ENCODE data around the gene PAM. TPM values are rescaled to one million over a fixed set of nuclear protein-coding genes. Genes with fewer than 3 reads are reported as not detected.

PAM gene
- total and polyA plus RNA-seq, 4 donors = 8.2 to 27.5 (median 13.7) TPM

DNA sequence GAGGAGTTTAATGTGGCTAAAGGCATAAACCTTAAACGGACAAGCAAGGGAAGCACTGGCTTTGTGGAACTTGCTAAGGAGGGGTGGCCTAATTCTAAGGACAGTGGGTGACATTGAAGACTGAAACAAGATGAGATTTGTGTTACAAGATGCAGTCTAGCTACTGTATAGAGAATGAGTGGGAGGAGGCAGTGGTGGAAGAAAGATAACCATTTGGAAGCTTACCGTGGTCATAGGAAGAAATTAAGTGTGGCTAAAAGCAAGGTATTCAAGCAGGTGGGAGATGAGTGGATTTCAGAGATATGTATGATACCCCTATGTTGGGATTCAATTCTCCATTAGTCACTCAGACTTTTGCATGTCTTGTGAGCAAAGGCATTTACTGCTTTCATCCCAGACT lies 4.6 kb downstream of the PAM start:
- DNase-seq (ENCODE audit: low spot score) = no peak
- TF ChIP-seq FOXA1 (IDR thresholded peaks at IDR 0.05) (no peak), GABPA (IDR thresholded peaks at IDR 0.05 in 1 of 2, conservative IDR thresholded peaks at IDR 0.05 in 1 of 2) (no peak), RAD21 (IDR thresholded peaks at IDR 0.05) (no peak), SP1 (IDR thresholded peaks at IDR 0.05) (no peak), JUND (IDR thresholded peaks at IDR 0.05) (no peak), TAF1 (conservative IDR thresholded peaks at IDR 0.05) (no peak), FOXA2 (IDR thresholded peaks at IDR 0.05) (no peak), NR2F2 (IDR thresholded peaks at IDR 0.05) (no peak), EGR1 (IDR thresholded peaks at IDR 0.05; ENCODE audit: low read depth in 2 of 2) (no peak), HNF4G (IDR thresholded peaks at IDR 0.05) (no peak), RXRA (IDR thresholded peaks at IDR 0.05) (no peak)
- TF ChIP-seq, protein P1, sequence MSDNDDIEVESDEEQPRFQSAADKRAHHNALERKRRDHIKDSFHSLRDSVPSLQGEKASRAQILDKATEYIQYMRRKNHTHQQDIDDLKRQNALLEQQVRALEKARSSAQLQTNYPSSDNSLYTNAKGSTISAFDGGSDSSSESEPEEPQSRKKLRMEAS (IDR thresholded peaks at IDR 0.05) = no peak
- TF ChIP-seq, protein P2, sequence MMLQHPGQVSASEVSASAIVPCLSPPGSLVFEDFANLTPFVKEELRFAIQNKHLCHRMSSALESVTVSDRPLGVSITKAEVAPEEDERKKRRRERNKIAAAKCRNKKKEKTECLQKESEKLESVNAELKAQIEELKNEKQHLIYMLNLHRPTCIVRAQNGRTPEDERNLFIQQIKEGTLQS (IDR thresholded peaks at IDR 0.05) = no peak
- Histone ChIP-seq H3K4me3 (ENCODE audit: low read depth in 1 of 3, low read length in 3 of 3) (no peak overlapping the region), H3K36me3 (ENCODE audit: control insufficient read depth in 4 of 4, insufficient read depth in 3 of 4, low read depth in 1 of 4, low read length in 3 of 4) (no peaks in the 10 kb centered on the region), H3K9me3 (ENCODE audit: control insufficient read depth in 4 of 4, low read length in 3 of 4) (no peaks in the 10 kb centered on the region), H3K27me3 (ENCODE audit: control insufficient read depth in 4 of 4, insufficient read depth in 4 of 4, low read length in 3 of 4) (peaks cover 0 to 3% (median 0%) of the 10 kb centered on the region in 4 donors), H3K4me1 (ENCODE audit: control insufficient read depth in 4 of 4, insufficient read depth in 4 of 4, low read length in 3 of 4) (peaks cover 0 to 11% (median 6%) of the 10 kb centered on the region in 4 donors), H3K9ac (ENCODE audit: low read depth in 1 of 2, low read length in 2 of 2) (no peak overlapping the region), H3K27ac (ENCODE audit: low read depth in 1 of 2, low read length in 2 of 2) (no peak overlapping the region)
- 91% methylated on average over 2 of the region's 2 CpGs for WGBS

DNA sequence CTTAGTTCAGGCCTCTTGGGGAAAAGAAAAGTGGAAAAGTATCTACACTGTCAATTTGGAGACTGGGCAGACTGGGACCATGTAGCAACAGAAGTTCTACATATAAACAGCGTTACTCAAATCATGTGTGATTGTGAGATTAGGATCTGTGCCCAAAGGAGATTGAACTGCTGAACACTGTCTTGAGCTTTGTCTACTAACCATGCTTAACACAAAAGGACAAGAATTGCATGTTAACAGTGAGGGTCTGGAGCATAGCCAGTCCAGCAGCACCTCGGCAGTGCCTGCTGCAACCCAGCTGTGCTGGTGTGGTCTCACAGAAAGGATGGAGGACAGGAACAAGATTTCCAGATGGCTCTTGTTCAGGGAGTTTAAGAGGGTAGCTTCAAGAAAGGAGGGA lies 5.7 kb downstream of the PAM start:
- no peak for DNase-seq (ENCODE audit: low spot score)
- H3K4me3 ChIP-seq (ENCODE audit: low read depth in 1 of 3, low read length in 3 of 3) = no peak overlapping the region
- H3K4me1 ChIP-seq (ENCODE audit: control insufficient read depth in 4 of 4, insufficient read depth in 4 of 4, low read length in 3 of 4) = peaks cover 0 to 5% (median 2%) of the 10 kb centered on the region in 4 donors
- TF ChIP-seq, protein P3, sequence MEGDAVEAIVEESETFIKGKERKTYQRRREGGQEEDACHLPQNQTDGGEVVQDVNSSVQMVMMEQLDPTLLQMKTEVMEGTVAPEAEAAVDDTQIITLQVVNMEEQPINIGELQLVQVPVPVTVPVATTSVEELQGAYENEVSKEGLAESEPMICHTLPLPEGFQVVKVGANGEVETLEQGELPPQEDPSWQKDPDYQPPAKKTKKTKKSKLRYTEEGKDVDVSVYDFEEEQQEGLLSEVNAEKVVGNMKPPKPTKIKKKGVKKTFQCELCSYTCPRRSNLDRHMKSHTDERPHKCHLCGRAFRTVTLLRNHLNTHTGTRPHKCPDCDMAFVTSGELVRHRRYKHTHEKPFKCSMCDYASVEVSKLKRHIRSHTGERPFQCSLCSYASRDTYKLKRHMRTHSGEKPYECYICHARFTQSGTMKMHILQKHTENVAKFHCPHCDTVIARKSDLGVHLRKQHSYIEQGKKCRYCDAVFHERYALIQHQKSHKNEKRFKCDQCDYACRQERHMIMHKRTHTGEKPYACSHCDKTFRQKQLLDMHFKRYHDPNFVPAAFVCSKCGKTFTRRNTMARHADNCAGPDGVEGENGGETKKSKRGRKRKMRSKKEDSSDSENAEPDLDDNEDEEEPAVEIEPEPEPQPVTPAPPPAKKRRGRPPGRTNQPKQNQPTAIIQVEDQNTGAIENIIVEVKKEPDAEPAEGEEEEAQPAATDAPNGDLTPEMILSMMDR (IDR thresholded peaks at IDR 0.05; ENCODE audit: low read depth, low read length, missing input control) = no peak
- TF ChIP-seq RXRA (IDR thresholded peaks at IDR 0.05) = no peak
- H3K27me3 ChIP-seq (ENCODE audit: control insufficient read depth in 4 of 4, insufficient read depth in 4 of 4, low read length in 3 of 4) = peaks cover 0 to 7% (median 0%) of the 10 kb centered on the region in 4 donors
- H3K9me3 ChIP-seq (ENCODE audit: control insufficient read depth in 4 of 4, low read length in 3 of 4) = no peaks in the 10 kb centered on the region
- no peaks in the 10 kb centered on the region for H3K36me3 ChIP-seq (ENCODE audit: control insufficient read depth in 4 of 4, insufficient read depth in 3 of 4, low read depth in 1 of 4, low read length in 3 of 4)
- 68% methylated on average over 2 of the region's 2 CpGs for WGBS
- H3K9ac ChIP-seq (ENCODE audit: low read depth in 1 of 2, low read length in 2 of 2) = no peak overlapping the region
- no peak overlapping the region for H3K27ac ChIP-seq (ENCODE audit: low read depth in 1 of 2, low read length in 2 of 2)

DNA sequence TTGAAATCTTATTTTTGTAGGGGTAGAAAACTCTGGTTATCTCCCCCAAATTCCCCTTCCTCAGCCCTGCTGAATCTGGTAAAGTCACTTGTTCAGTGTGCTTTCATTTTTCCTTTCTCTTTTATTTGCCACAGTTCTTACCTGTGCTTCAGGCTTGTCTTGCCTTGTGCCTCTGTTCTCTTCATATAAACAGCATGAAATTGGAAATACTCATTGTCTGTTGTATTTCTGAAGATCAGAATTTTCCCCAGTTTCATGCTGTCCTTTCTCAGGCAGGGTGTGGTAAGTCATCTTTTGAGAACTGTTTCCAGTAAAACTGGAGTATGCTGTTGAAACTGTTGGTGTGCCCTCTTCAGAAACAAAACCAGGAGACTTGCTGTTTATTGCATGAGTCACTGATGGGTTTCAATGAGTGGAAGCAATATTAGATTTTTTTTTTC lies 7.0 kb downstream of the PAM start:
- no peak for DNase-seq (ENCODE audit: low spot score)
- no peak overlapping the region for H3K9ac ChIP-seq (ENCODE audit: low read depth in 1 of 2, low read length in 2 of 2)

More for the DNA sequence above, 7.0 kb downstream of the PAM start:
- Histone ChIP-seq H3K4me1 (ENCODE audit: control insufficient read depth in 4 of 4, insufficient read depth in 4 of 4, low read length in 3 of 4) (peaks cover 0 to 2% (median 0%) of the 10 kb centered on the region in 4 donors), H3K27me3 (ENCODE audit: control insufficient read depth in 4 of 4, insufficient read depth in 4 of 4, low read length in 3 of 4) (peaks cover 0 to 11% (median 0%) of the 10 kb centered on the region in 4 donors), H3K36me3 (ENCODE audit: control insufficient read depth in 4 of 4, insufficient read depth in 3 of 4, low read depth in 1 of 4, low read length in 3 of 4) (no peaks in the 10 kb centered on the region), H3K9me3 (ENCODE audit: control insufficient read depth in 4 of 4, low read length in 3 of 4) (no peaks in the 10 kb centered on the region), H3K27ac (ENCODE audit: low read depth in 1 of 2, low read length in 2 of 2) (no peak overlapping the region), H3K4me3 (ENCODE audit: low read depth in 1 of 3, low read length in 3 of 3) (no peak overlapping the region)
- TF ChIP-seq RAD21 (IDR thresholded peaks at IDR 0.05) = no peak
- TF ChIP-seq EGR1 (IDR thresholded peaks at IDR 0.05; ENCODE audit: low read depth in 2 of 2) = no peak
- TF ChIP-seq, protein P4, sequence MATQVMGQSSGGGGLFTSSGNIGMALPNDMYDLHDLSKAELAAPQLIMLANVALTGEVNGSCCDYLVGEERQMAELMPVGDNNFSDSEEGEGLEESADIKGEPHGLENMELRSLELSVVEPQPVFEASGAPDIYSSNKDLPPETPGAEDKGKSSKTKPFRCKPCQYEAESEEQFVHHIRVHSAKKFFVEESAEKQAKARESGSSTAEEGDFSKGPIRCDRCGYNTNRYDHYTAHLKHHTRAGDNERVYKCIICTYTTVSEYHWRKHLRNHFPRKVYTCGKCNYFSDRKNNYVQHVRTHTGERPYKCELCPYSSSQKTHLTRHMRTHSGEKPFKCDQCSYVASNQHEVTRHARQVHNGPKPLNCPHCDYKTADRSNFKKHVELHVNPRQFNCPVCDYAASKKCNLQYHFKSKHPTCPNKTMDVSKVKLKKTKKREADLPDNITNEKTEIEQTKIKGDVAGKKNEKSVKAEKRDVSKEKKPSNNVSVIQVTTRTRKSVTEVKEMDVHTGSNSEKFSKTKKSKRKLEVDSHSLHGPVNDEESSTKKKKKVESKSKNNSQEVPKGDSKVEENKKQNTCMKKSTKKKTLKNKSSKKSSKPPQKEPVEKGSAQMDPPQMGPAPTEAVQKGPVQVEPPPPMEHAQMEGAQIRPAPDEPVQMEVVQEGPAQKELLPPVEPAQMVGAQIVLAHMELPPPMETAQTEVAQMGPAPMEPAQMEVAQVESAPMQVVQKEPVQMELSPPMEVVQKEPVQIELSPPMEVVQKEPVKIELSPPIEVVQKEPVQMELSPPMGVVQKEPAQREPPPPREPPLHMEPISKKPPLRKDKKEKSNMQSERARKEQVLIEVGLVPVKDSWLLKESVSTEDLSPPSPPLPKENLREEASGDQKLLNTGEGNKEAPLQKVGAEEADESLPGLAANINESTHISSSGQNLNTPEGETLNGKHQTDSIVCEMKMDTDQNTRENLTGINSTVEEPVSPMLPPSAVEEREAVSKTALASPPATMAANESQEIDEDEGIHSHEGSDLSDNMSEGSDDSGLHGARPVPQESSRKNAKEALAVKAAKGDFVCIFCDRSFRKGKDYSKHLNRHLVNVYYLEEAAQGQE (IDR thresholded peaks at IDR 0.05) = no peak
- TF ChIP-seq, protein P1 (IDR thresholded peaks at IDR 0.05) = no peak
- TF ChIP-seq, protein P3 (IDR thresholded peaks at IDR 0.05; ENCODE audit: low read depth, low read length, missing input control) = no peak
- no peak for TF ChIP-seq HNF4G (IDR thresholded peaks at IDR 0.05)
- TF ChIP-seq GABPA (IDR thresholded peaks at IDR 0.05 in 1 of 2, conservative IDR thresholded peaks at IDR 0.05 in 1 of 2) = no peak
- TF ChIP-seq TAF1 (conservative IDR thresholded peaks at IDR 0.05) = no peak
- no peak for TF ChIP-seq FOXA2 (IDR thresholded peaks at IDR 0.05)
- no peak for TF ChIP-seq JUND (IDR thresholded peaks at IDR 0.05)
- TF ChIP-seq SP1 (IDR thresholded peaks at IDR 0.05) = no peak
